Measurements from ENCODE around the gene EID3.

DNA sequence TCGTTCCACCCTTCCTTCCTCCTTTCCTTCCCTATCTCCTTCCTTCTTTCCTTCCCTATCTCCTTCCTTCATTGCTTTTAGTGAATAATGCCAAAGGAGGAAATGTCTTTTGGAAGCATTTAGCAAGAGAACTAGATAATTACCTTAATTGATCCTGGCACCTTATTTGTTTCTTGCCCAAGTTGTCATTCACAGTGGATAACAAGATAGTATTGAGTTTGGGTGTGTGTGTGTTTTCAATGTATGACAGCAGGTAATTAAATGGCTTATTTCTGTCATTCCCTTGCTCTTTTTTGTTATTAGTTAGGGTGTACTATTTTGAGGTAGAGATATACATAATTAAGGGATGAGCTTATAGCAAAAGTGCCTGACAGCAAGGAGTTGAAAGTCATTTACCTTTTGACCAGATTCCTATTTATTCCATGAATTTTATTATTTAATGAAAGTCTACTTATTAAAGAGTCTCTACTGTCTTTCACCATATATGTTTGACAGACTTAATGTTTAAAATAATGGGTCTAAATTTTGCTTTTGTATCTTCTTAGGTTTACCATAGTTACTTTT is 30.2 kb downstream of the EID3 start:
- TF ChIP-seq CTCF (conservative IDR thresholded peaks at IDR 0.05 in 1 of 2, IDR thresholded peaks at IDR 0.05 in 1 of 2; ENCODE audit: low read depth in 1 of 2, low read length in 2 of 2) (no peak), EZH2 (IDR thresholded peaks at IDR 0.05; ENCODE audit: low read length, missing control alignments) (no peak)

All from fibroblast of lung (primary cell).